Esophagus muscularis mucosa (tissue), 4 donors: ENCODE results near the gene ZNF91.

Experiments
- CTCF ChIP-seq, 3 experiments: fragments of 200-600 bp in 2 of 3; fragments of 450-650 bp in 1 of 3; sonication (generic) in 2 of 3; IDR thresholded peaks; one replicate each; pipeline ENCODE4 v1.5.1; 2017 to 2019; ENCODE audit warnings: antibody characterized with exemption in 3 of 3, mild to moderate bottlenecking in 2 of 3, moderate library complexity in 1 of 3
- EP300 ChIP-seq: sonication (generic); formaldehyde crosslinking; IDR thresholded peaks from one replicate; pipeline ENCODE4 v1.6.1; 2017; ENCODE audit warnings: antibody characterized with exemption
- POLR2A ChIP-seq: fragments of 450-650 bp; IDR thresholded peaks from one replicate; pipeline ENCODE4 v1.6.1; 2017; ENCODE audit warnings: antibody characterized with exemption, moderate library complexity, mild to moderate bottlenecking, low read depth
- POLR2AphosphoS5 ChIP-seq, 2 donors: sonication (generic); formaldehyde crosslinking; IDR thresholded peaks; one replicate each; pipeline ENCODE4 v1.6.1; 2017; ENCODE audit warnings: antibody characterized with exemption in 2 of 2

DNA sequence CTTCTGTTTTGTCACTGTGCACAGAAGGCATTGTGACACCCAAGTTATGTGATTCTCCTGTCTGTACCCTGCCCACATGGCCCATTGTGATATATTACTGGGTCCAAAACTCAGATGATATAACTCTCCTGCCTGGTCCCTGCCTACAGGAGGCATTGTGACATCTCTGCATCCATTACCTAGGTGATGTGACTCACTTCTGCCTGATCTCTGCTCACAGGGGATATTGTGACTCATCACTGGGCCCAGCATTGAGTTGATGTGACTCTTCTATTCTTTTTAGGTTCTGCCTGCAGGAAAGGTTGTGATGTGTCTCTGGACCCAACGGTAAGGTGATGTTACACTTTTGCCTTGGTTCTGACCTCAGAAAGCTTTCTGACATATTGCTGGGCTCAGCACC lies 77.1 kb downstream of the ZNF91 start:
- TF ChIP-seq CTCF (IDR thresholded peaks at IDR 0.05) (no peak), EP300 (no peak), POLR2AphosphoS5 (IDR thresholded peaks at IDR 0.05) (no peak), POLR2A (no peak)
